A673 (cell line): ENCODE data around the gene SERPINC1. TPM values are rescaled to one million over a fixed set of nuclear protein-coding genes. Genes with fewer than 3 reads are reported as not detected.

Experiments used
- BruUV-seq: library from RNA; stranded (reverse); fragments of 400-500 nt; replicated peaks from 2 replicates; lab custom pipeline; 2021; lab: Mats Ljungman, UMichigan
- CTCF ChIA-PET: fragments of 300-600 bp; sonication (Branson Sonifier 250); formaldehyde crosslinking; loops from one replicate; lab custom pipeline; 2022; ENCODE audit warnings: antibody characterized with exemption; lab: Charles Lee
- POLR2A ChIA-PET: fragments of 300-600 bp; sonication (Branson Sonifier 250); formaldehyde crosslinking; loops from one replicate; lab custom pipeline; 2022; ENCODE audit warnings: antibody characterized with exemption; ENCODE audit not compliant: low non-redundant PET; lab: Charles Lee
- DNase-seq: peaks from one replicate; pipeline ENCODE4 v3.0.0-alpha.2; 2015; ENCODE audit warnings: low spot score
- H3K27ac ChIP-seq: fragments of 200-600 bp; sonication (generic); 2 replicates; pipeline ENCODE4 v1.5.1; 2016; ENCODE audit warnings: mixed run types, low read depth, mild to moderate bottlenecking, mixed read lengths, antibody characterized with exemption, low read length; ENCODE audit not compliant: poor library complexity, severe bottlenecking
- H3K27me3 ChIP-seq: fragments of 200-600 bp; sonication (generic); replicated peaks from 2 replicates; pipeline ENCODE4 v1.6.1; 2017; ENCODE audit warnings: mixed run types, low read depth, mild to moderate bottlenecking, mixed read lengths, antibody characterized with exemption, low read length; ENCODE audit not compliant: insufficient read depth, poor library complexity
- H3K36me3 ChIP-seq: fragments of 200-600 bp; sonication (generic); 2 replicates; pipeline ENCODE4 v1.6.1; 2016; ENCODE audit warnings: mixed run types, mild to moderate bottlenecking, mixed read lengths, antibody characterized with exemption, low read length; ENCODE audit not compliant: insufficient read depth, poor library complexity, severe bottlenecking
- H3K4me1 ChIP-seq: fragments of 200-600 bp; sonication (generic); 2 replicates; pipeline ENCODE4 v1.6.1; 2017; ENCODE audit warnings: mixed run types, mild to moderate bottlenecking, mixed read lengths, antibody characterized with exemption, low read length; ENCODE audit not compliant: insufficient read depth, poor library complexity, severe bottlenecking
- H3K4me3 ChIP-seq: fragments of 200-600 bp; sonication (generic); 2 replicates; pipeline ENCODE4 v1.5.1; 2016; ENCODE audit warnings: low read depth, mixed run types, mild to moderate bottlenecking, mixed read lengths, low read length; ENCODE audit not compliant: poor library complexity, severe bottlenecking
- H3K9me3 ChIP-seq: fragments of 200-600 bp; sonication (generic); 2 replicates; pipeline ENCODE4 v1.6.1; 2016; ENCODE audit warnings: mixed run types, low read depth, mild to moderate bottlenecking, mixed read lengths, antibody characterized with exemption, low read length; ENCODE audit not compliant: poor library complexity, severe bottlenecking
- CTCF ChIP-seq: fragments of 300-800, 200-600 bp; sonication (generic); conservative IDR thresholded peaks from 2 replicates; pipeline ENCODE4 v1.5.1; 2017; ENCODE audit warnings: low read depth, mild to moderate bottlenecking, antibody characterized with exemption, low read length, moderate library complexity, mixed read lengths
- EZH2 ChIP-seq: fragments of 200-600 bp; sonication (generic); IDR thresholded peaks from 2 replicates; pipeline ENCODE4 v1.6.1; 2017; ENCODE audit warnings: borderline replicate concordance, low read depth, mild to moderate bottlenecking, mixed read lengths, antibody characterized with exemption, low read length; ENCODE audit not compliant: poor library complexity, severe bottlenecking
- intact Hi-C: fragments of 100-400 bp; cut with micrococcal nuclease; formaldehyde crosslinking; loops from one replicate; pipeline ENCODE4 v1.10.0; 2022; ENCODE audit not compliant: unreplicated experiment
- total RNA-seq: library from RNA; stranded (reverse); gene quantifications from 2 replicates; pipeline ENCODE4 v1.2.3, GENCODE V29; 2021

Gene SERPINC1
- total RNA-seq, 1 experiment from 2014 or later = not detected

GRCh38 chr1:173889885-173890284, 27.2 kb downstream of the SERPINC1 start:
- peaks cover 16% of the 10 kb centered on the region for H3K36me3 ChIP-seq
- no peak for DNase-seq
- ChIA-PET POLR2A (no interaction called here), CTCF (no interaction called here)
- no peaks in the 10 kb centered on the region for H3K4me1 ChIP-seq
- BruUV-seq = no TSS peak
- H3K9me3 ChIP-seq = no peaks in the 10 kb centered on the region
- H3K27ac ChIP-seq = no peak overlapping the region
- TF ChIP-seq EZH2 (no peak), CTCF (no peak)
- H3K4me3 ChIP-seq = no peak overlapping the region
- H3K27me3 ChIP-seq = no peaks in the 10 kb centered on the region
- intact Hi-C loops = no loop called here

GRCh38 chr1:173888749-173889148, 28.4 kb downstream of the SERPINC1 start:
- intact Hi-C loops = no loop called here
- Histone ChIP-seq H3K9me3 (no peaks in the 10 kb centered on the region), H3K4me3 (no peak overlapping the region), H3K4me1 (no peaks in the 10 kb centered on the region), H3K27me3 (no peaks in the 10 kb centered on the region), H3K36me3 (peaks cover 16% of the 10 kb centered on the region), H3K27ac (no peak overlapping the region)
- POLR2A ChIA-PET = no interaction called here
- DNase-seq = no peak
- CTCF ChIA-PET = no interaction called here
- TF ChIP-seq CTCF (no peak), EZH2 (no peak)
- BruUV-seq = no TSS peak

- H3K36me3 ChIP-seq = peaks cover 16% of the 10 kb centered on the region
- no peak for DNase-seq
- TF ChIP-seq EZH2 (no peak), CTCF (no peak)
- BruUV-seq = no TSS peak
- H3K27me3 ChIP-seq = no peaks in the 10 kb centered on the region
- H3K9me3 ChIP-seq = no peaks in the 10 kb centered on the region
- intact Hi-C loops = no loop called here
- no peak overlapping the region for H3K27ac ChIP-seq
- H3K4me1 ChIP-seq = no peaks in the 10 kb centered on the region
- ChIA-PET POLR2A (no interaction called here), CTCF (no interaction called here)
- H3K4me3 ChIP-seq = no peak overlapping the region
These were observed 29.5 kb downstream of the SERPINC1 start for GRCh38 chr1:173887627-173888026.
